Measurements from ENCODE around the gene TRMO.
"Not testable (repeated sequence)": the region's sequence is repeated elsewhere in the genome, so short reads cannot be mapped to it uniquely, and the experiment has no call there.

Gene TRMO

GRCh38 chr9:97921959-97922724, at the start of gene TRMO:
TRMO (minus strand) TSS chr9:97922500; CDS start chr9:97922493, 7 bp downstream.
- ATAC-seq: peak; percentile 77 to 81

DNA sequence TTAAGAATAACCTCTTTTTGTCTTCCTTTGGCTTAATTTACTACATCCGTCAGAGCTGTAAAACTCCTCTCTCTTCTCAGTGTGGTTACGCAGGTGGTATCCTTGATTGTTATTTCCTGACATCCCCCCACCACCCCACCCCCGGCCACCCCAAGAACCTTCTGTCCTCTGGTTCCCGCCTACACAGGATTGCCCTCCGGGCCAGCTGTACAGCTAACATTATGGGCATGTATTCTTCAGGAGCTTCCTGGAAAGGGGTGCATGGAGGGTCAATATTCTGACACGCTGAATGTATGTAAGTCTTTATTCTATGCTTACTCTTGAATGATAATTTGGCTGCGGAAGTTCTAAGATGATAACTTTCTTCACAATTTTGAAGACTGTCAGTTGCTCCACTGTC, 47.9 kb upstream of the TRMO start:
- ATAC-seq: no peak

- ATAC-seq: no peak
Measured at GRCh38 chr9:97969014-97969413, 46.7 kb upstream of the TRMO start.

DNA sequence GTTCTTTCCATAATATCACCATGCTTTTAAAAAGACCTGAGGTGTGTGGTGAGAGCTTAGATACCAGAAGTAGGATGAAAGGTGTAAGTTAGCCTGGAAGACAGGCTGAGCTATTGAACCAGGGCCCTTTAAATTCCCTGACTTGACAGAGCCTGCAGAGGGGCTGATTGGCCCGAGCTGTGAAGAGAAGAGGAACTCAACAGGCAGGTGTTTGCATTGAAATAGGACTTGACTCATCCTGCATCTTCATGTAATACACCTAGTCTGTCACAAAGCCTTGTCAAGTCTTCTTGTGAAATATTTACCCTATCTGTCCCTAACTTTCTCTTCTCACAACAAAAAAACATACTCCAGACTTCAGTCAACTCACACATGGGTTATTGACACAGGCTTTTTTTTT, 44.2 kb upstream of the TRMO start:
- no peak for ATAC-seq

DNA sequence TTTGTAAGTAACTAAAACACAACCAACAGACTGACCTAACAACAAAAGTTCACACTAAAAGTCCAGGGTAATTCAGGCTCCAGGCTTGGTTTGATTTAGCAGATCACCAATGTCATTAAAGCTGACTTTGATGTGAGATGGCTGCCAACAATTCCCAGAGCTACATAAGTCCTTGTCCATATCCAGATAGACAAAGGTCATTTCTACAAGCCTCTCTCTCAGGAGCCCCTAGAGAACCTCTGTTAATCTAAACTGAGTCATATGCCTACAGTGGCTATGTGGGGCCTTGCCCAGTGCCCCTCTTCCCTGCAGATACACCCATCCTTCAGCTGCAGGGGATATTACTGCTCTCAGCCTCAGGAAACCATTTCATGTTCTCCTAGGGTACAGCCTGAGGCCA, 42.6 kb upstream of the TRMO start:
- no peak for ATAC-seq

DNA sequence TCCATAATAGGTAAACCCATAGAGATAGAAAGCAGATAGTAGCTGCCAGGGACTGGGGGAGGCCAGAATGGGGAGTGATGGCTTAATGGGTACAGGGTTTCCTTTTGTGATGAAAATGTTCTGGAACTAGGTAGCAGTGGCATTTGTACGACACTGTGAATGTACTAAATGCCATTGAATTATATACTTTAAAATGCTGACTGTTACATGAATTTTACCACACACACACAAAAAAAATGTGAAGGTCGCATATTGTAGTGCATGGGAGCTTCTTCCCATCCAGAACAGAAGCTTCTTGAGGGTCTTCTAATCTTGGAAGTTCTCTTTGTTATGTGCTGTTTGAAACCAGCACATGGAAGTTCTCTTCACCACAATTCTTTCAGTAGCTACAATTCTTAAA, 40.9 kb upstream of the TRMO start:
- ATAC-seq: no peak

DNA sequence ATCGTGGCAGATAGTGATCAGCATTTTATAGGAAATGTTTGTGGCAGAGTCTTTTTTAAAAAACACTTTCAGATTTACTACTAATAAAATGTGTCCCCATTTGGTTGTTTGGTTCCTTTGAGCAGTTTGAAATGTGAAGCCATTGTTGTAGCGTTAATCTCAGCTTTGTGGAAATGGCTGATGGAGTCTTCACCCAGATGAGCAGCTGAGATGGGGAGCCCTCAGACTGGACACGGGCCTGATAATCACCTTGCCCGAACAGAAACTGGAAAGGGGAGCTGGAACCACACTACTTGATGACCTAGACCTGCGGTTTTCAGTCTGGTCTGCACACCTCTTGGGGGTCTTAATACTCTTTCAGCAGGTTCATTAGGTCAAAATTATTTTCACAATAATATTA, 40.3 kb upstream of the TRMO start:
- no peak for ATAC-seq

DNA sequence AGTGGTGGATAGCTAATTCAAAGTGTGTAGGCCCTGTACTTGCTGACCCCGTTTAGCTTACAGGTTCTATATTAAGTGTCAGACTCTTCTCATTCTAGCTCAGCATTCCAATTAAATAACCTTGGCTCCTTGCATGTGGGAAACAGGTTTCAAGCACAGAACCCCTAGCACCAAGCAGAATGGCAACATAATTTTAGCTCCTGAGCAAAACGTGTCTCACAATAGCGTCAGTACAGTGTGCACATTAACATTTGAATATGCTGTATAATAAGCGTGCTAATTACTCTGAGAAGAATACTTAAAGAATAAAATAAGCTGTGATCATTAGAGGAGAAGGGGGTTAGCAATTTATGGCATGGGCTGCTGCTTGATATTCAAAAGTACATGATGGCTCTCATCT, 39.8 kb upstream of the TRMO start:
- ATAC-seq: no peak

- ATAC-seq: no peak
Measured at GRCh38 chr9:97961361-97961760, 39.1 kb upstream of the TRMO start.

GRCh38 chr9:97960678-97961328, 38.5 kb upstream of the TRMO start:
- not testable (repeated sequence) for ATAC-seq

GRCh38 chr9:97959585-97959984, 37.3 kb upstream of the TRMO start:
- no peak for ATAC-seq

DNA sequence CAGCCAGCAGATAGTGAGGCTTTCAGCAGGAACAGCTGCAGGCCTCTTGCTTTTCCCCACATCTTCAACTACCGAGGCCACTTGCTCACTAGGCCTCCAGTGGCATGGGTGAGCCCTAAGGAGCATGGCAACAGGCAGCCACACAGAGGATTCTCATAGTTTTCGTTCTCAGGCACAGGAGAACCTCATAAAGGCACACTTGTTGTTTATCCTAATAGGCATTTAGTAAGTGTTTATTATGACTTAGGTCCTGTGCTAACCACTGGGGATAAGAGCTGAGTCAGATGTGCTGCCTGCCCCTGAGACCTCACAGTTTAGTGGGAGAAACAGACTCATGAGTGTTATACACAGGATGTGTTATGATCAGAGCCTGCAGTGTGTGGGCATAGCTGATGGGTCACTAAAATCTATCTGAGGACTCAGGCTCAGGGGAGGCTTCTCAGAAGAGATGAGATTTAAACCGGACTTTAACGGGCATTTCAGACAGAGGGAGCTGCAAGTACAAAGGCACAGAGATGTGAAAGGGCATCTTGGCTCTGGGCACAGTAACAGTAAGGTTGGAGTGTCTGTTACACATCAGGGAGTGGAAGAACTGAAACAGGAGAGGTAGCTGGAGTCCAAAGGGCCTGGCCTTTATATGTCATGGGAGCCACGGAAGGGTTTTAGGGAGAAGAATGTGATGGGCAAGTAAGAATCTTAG, 36.7 kb upstream of the TRMO start:
- ATAC-seq: no peak

DNA sequence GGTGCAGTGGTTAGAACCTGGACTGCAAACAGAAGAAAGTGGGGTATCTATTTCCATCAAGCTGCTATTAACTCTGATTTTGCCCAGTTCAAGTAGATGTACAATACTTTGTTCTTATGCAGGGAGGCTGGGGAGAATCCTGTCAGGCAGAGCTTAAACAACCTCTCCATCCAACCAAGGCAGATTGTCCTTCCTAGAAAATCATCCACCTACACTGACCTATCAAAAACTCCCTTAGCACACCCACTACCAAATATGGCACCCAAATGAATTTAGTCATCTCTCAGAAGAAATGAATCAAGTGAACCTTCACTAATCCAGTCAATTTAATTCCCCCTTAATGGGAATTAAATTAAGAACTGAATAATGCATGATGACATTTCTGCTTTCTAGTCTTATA, 34.0 kb upstream of the TRMO start:
- ATAC-seq: no peak

- ATAC-seq: peak; percentile 80 to 84
Measured at GRCh38 chr9:97954550-97954989, 32.3 kb upstream of the TRMO start.

- ATAC-seq: not testable (repeated sequence)
Measured at GRCh38 chr9:97950873-97951272, 28.6 kb upstream of the TRMO start.

GRCh38 chr9:97947094-97947493, 24.8 kb upstream of the TRMO start:
- ATAC-seq: not testable (repeated sequence)

DNA sequence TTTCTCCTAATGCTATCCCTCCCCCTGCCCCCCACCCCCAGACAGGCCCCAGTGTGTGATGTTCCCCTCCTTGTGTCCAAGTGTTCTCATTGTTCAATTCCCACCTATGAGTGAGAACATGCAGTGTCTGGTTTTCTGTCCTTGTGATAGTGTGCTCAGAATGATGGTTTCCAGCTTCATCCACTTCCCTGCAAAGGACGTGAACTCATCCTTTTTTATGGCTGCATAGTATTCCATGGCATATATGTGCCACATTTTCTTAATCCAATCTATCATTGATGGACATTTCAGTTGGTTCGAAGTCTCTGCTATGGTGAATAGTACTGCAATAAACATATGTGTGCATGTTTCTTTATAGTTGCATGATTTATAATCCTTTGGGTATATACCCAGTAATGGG, 23.2 kb upstream of the TRMO start:
- not testable (repeated sequence) for ATAC-seq

- ATAC-seq: no peak
Measured at GRCh38 chr9:97944612-97945011, 22.3 kb upstream of the TRMO start.

GRCh38 chr9:97943308-97943855, 21.1 kb upstream of the TRMO start:
- ATAC-seq: no peak

- no peak for ATAC-seq
Measured at GRCh38 chr9:97941323-97941722, 19.0 kb upstream of the TRMO start.

- ATAC-seq: no peak
Measured at GRCh38 chr9:97940741-97941140, 18.4 kb upstream of the TRMO start.

DNA sequence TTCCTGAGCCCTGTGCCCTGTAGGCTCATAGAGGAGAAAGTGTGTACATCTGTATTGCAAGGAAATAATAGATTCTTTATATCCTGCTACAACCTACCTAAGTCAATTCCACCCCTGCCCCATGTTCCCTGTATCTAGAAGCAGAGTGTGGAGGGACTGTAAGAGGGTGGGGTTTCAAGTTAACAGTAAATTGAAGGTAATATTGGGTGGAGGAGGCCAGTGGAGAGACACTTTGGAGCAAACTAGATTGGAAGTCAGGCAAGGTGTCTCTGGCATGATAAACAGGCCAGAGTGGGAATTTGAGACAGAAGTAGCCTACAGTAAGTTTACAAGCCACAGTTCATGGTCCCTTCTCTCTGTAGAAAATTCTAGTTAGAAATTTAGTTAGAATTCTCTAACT, 17.9 kb upstream of the TRMO start:
- no peak for ATAC-seq

- ATAC-seq: peak; percentile 83 to 89
Measured at GRCh38 chr9:97938081-97938644, 15.9 kb upstream of the TRMO start, which contains the start of gene HEMGN. HEMGN (minus strand) TSS chr9:97938172; CDS start chr9:97938136, 36 bp downstream.
